Erythroblast (primary cell): ENCODE measurements around the gene PDE5A.

ENCODE experiments used
- GATA1 ChIP-seq: IDR thresholded peaks from 2 replicates; pipeline ENCODE4 v1.6.1; 2011; ENCODE audit warnings: low read depth, mild to moderate bottlenecking, control low read depth, low read length, moderate library complexity
- POLR2A ChIP-seq: IDR thresholded peaks from 2 replicates; pipeline ENCODE4 v1.6.1; 2011; ENCODE audit warnings: mild to moderate bottlenecking, low read length

DNA sequence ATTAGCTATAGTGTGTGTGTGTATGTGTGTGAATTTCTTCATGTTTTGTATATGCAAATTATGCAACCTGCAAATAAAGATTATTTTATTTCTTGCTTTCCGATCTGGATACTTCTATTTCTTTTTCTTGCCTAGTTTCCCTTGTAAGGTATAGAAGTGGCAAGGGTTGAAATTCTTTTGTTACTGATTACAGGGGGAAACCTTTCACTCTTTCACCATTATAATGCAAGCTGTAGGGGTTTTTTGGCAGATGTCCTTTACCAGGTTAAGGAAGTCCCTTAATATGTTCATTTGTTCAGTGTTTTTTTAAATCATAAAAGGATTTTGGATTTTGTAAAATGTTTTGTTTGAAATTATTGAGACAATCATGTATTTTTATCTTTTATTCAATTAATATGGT is 44.3 kb upstream of the PDE5A start:
- TF ChIP-seq POLR2A = no peak
- TF ChIP-seq GATA1 = no peak
